Panc1 (cell line): ENCODE measurements around the gene SSX2IP.

Experiments
- CTCF ChIP-seq: fragments of 450-650 bp; IDR thresholded peaks from 2 replicates; pipeline ENCODE4 v1.5.1; 2017; ENCODE audit warnings: mild to moderate bottlenecking
- REST ChIP-seq, 2 experiments: IDR thresholded peaks; 2 replicates each; pipeline ENCODE4 v1.6.1; 2011 to 2012; ENCODE audit warnings: low read depth in 2 of 2, control low read depth in 1 of 2, low read length in 1 of 2, mild to moderate bottlenecking in 1 of 2, moderate library complexity in 1 of 2; ENCODE audit not compliant: insufficient read depth in 1 of 2

GRCh38 chr1:84598418-84598817 is 91.8 kb downstream of the SSX2IP start:
- TF ChIP-seq REST (IDR thresholded peaks at IDR 0.05; ENCODE audit: insufficient read depth in 1 of 2, low read depth in 2 of 2, low read length in 1 of 2) (no peak), CTCF (no peak)
